22Rv1 (cell line): Measurements from ENCODE around the gene PTRHD1.

Experiments
- H3K27ac ChIP-seq: fragments of 450-650 bp; 2 replicates; pipeline ENCODE4 v1.5.1; 2017
- CTCF ChIP-seq: fragments of 450-650 bp; IDR thresholded peaks from 2 replicates; pipeline ENCODE4 v1.5.1; 2017; ENCODE audit warnings: mild to moderate bottlenecking
- ZFX ChIP-seq: fragments of 450-650 bp; IDR thresholded peaks from 2 replicates; pipeline ENCODE4 v1.6.1; 2017; ENCODE audit warnings: antibody characterized with exemption, borderline replicate concordance

The PTRHD1 gene

GRCh38 chr2:24771764-24772586, 21.2 kb downstream of the PTRHD1 start:
- no peak for TF ChIP-seq ZFX
- TF ChIP-seq CTCF = no peak
- no peak overlapping the region for H3K27ac ChIP-seq

DNA sequence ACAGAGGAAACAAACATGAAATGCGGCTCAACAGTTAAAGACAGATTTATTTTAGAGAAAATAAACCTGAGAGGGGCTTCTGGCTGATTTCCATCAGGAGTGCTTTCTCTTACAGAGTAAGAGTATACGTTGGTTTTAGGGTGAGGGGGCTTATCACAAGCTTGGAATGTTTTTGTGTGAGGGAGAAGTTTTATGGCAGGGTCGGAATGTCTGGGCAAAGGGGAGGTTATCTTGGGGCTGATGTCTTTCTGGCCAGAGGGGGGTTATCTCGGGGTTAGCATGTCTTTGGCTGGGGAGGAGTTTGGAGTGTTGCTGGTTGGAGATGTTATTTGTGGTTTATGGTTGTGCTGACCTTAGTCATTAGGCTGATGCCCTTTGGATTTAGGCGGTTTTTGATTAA, 22.1 kb downstream of the PTRHD1 start:
- no peak overlapping the region for H3K27ac ChIP-seq
- TF ChIP-seq ZFX (no peak), CTCF (no peak)

- TF ChIP-seq ZFX = no peak
- TF ChIP-seq CTCF = no peak
- no peak overlapping the region for H3K27ac ChIP-seq
Observed at GRCh38 chr2:24768601-24769000, 24.6 kb downstream of the PTRHD1 start.

DNA sequence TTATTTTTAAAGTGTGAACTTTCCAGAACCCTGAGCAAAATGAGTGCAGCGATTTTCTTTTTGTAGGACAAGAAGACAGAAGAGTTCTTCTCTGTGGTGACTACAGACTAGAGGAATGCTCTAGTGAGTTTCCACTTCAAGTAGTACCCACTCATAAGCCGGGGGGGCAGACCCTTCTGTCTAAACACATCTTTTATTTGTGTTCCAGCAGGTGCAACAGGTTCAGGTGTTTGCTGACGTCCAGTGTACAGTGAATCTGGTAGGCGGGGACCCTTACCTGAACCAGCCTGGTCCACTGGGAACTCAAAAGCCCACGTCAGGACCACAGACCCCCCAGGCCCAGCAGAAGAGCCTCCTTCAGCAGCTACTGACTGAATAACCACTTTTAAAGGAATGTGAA, 25.2 kb downstream of the PTRHD1 start:
- no peak for TF ChIP-seq CTCF
- no peak overlapping the region for H3K27ac ChIP-seq

GRCh38 chr2:24766609-24767008, 26.6 kb downstream of the PTRHD1 start:
- H3K27ac ChIP-seq = no peak overlapping the region
- TF ChIP-seq ZFX (no peak), CTCF (no peak)

DNA sequence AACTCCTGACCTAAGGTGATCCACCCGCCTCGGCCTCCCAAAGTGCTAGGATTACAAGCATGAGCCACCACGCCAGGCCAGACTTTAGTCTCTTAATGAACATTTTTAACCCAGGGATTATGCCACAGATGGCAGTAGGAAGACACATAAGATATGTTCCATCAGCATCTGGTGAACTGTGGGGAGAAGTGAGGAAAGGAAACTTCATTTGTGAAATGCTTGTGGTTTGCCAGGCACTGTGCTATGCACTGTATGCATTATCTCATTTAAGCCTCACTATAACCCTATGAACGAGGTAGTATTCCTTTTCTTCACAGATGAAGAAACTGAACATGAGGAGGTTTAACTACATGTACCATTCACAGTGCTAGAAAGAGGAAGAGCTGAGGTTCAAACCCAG, 29.3 kb downstream of the PTRHD1 start:
- TF ChIP-seq CTCF = no peak
- no peak overlapping the region for H3K27ac ChIP-seq

DNA sequence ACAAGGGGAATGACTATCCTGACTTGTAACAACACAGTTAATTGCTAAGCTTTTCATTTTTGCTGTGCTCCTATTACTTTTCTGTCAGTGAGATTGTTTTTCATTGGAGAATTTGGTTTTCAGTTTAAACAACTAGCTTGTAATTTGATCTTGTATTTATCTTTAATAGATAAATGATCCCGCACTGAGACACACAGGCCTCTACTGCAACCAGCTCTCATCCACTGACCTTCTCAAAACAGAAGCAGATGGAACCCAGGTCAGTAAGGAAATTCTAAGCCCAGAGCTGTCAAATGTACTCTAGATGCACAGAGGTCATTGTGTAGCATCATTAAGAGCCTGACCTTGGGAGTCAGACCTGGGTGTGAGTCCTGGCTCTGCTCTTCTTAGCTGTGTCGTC, 30.7 kb downstream of the PTRHD1 start:
- TF ChIP-seq CTCF (no peak), ZFX (no peak)
- H3K27ac ChIP-seq = no peak overlapping the region
